GM12801 (cell line): ENCODE measurements around the gene ZNF407.

Experiments used
- TF ChIP-seq, protein P1 (sequence below): IDR thresholded peaks from one replicate; pipeline ENCODE4 v1.5.1; 2011; ENCODE audit warnings: control low read depth; ENCODE audit not compliant: insufficient read length; ENCODE audit errors: extremely low read depth

Gene ZNF407

DNA sequence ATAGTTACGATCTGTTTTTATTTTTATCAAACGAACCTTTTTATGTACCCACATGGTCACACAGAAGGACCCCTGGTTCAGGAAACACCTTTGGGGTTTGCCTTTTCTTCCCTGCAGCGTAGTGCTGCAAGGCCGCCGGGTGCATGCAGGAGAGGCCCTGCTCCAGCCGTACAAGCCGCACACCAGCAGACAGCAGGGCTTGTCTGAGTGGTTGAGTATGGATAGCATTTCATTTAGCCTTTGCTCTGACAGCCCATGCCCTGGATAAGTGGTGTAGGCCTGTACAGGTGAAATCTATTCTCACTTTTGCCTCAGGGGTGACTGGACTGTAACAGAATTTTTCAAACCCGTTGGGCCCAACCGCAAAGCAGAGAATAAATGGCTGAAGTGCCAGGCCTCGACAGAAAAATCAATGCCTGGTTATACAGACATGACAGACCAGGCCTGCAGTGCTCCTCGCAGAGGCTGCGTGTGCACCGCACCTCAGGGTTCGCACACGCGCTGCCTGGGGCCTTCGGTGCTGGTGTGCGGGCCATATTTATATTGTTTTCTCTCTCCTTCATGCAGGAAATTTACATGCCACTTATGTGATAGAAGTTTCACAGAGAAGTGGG is 279.1 kb downstream of the ZNF407 start:
- TF ChIP-seq, protein P1, sequence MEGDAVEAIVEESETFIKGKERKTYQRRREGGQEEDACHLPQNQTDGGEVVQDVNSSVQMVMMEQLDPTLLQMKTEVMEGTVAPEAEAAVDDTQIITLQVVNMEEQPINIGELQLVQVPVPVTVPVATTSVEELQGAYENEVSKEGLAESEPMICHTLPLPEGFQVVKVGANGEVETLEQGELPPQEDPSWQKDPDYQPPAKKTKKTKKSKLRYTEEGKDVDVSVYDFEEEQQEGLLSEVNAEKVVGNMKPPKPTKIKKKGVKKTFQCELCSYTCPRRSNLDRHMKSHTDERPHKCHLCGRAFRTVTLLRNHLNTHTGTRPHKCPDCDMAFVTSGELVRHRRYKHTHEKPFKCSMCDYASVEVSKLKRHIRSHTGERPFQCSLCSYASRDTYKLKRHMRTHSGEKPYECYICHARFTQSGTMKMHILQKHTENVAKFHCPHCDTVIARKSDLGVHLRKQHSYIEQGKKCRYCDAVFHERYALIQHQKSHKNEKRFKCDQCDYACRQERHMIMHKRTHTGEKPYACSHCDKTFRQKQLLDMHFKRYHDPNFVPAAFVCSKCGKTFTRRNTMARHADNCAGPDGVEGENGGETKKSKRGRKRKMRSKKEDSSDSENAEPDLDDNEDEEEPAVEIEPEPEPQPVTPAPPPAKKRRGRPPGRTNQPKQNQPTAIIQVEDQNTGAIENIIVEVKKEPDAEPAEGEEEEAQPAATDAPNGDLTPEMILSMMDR = no peak

DNA sequence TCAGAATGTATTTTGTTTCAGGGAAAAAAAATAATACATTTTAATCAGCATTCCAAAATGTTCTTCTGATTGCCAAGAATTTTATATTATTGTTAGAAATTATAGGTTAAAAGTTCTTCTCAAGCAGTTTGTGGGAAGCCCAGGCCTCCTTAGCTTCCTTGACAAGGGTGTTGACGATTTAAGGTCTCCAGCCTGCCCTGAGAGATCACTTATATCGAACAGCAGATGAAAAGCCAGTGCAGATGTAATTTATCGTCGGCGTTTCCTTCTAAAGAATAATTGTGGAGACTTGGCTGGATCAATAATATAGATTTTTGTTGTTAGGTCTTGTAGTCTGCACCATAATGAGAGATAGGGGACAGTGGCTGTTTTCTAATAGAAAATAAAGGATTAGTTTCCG is 280.6 kb downstream of the ZNF407 start:
- TF ChIP-seq, protein P1 = no peak

DNA sequence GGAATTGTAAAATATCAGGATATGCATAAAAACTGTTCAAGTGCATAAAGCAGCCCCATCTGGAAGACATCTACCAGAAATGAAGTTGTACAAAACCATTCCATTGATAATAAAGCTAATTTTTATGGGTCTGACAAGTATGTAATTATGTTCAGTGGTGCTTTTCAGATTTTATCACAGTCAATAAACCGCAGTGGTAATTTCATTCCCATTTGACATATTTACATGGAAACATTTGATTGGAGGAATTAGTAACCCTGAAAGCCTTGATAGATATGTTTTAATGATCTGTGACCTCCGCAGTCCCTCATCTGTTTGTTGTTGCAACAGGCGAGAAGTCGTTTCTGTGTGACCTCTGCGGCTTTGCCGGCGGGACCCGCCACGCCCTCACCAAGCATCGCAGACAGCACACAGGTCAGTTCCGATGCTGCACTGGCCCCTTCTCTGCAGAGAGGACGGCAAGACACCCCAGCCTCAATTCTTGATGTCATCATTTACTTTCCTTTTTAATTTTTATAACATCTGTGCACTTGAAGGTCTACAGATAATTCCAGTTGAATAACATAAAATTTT is 283.1 kb downstream of the ZNF407 start:
- TF ChIP-seq, protein P1 = no peak

DNA sequence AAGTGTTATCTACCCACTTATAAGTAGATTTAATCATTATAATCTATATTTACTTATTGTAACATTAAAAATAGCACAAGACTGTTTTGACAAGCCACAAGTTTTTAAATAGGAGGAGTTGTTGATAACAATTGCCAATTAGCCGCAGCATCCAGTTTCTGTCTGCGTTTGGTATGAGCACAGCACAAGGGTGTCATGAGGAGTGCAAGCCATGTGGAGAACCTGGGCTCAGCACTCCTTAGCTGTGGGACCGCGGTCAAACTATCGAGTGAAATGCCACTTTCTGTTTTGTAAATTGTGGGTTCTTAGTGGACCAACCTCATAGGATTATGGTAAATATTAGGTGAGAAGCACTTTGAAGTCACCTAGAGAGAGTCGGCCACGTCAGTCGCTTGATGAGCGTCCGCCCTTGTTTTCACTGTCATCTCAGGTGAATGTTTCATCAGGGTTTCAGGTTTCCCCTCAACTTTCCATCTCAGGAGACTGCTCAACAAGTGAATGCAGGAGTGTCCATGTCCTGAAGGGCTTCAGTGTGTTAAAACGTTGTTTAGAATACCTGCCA is 294.5 kb downstream of the ZNF407 start:
- TF ChIP-seq, protein P1 = no peak

- TF ChIP-seq, protein P1 = no peak
Observed at GRCh38 chr18:74895686-74896085, 298.0 kb downstream of the ZNF407 start.

GRCh38 chr18:74896390-74896991 is 298.8 kb downstream of the ZNF407 start:
- TF ChIP-seq, protein P1 = no peak

DNA sequence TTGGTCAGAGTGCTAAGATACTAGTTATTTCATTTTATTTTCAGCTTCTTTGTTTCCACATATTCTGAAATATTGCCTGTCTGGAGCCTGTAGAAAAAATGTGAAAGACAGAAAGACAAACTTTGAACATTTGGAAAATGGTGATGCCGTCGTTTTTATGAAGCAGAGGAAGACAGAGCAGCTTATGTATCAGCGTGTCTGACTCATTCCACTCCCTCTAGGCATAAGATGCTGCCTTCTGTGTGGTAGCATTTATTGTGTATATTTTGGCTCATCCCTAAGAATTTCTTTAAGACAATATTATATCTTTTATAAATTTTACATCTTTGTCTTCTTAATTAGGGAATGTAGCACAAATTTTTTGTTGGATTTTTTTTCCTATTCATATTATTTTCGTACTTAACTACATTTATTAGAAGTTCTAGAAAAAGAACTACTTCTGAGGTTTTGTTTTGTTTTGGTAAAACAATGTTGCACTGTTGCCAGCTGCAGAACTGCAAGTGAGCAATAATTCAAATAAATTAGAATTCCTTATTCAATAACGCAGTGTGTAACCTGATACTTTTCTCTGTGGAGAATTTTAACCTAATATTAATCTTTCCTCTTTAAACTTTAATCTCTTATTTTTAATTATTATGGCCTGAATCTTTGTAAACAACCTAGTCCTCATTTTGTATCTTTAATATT is 300.4 kb downstream of the ZNF407 start:
- TF ChIP-seq, protein P1 = no peak
